Measurements from ENCODE around the gene FITM1. TPM values are rescaled to one million over a fixed set of nuclear protein-coding genes. Genes with fewer than 3 reads are reported as not detected.
"Not testable (repeated sequence)": the region's sequence is repeated elsewhere in the genome, so short reads cannot be mapped to it uniquely, and the experiment has no call there.

Gene FITM1
- total RNA-seq, 2 experiments from 2014 or later: 1.3 to 1.7 TPM

GRCh38 chr14:24100982-24101494, 29.4 kb upstream of the FITM1 start:
- Mint-ChIP-seq H3K4me1 (peaks cover 10% of the 10 kb centered on the region), H3K36me3 (peaks cover 49% of the 10 kb centered on the region), H3K9me3 (no peaks in the 10 kb centered on the region), H3K27me3 (no peaks in the 10 kb centered on the region), H3K4me3 (no peak overlapping the region), H3K27ac (peak overlapping the region; percentile 44)
- no peak for DNase-seq
- POLR2A ChIA-PET: interaction anchor here (1.1 kb wide), 1 partner anchor 49 kb away, joined by 3 read pairs; the partner anchor contains the start of gene CARMIL3
- ATAC-seq (ENCODE audit: low read depth): no peak

DNA sequence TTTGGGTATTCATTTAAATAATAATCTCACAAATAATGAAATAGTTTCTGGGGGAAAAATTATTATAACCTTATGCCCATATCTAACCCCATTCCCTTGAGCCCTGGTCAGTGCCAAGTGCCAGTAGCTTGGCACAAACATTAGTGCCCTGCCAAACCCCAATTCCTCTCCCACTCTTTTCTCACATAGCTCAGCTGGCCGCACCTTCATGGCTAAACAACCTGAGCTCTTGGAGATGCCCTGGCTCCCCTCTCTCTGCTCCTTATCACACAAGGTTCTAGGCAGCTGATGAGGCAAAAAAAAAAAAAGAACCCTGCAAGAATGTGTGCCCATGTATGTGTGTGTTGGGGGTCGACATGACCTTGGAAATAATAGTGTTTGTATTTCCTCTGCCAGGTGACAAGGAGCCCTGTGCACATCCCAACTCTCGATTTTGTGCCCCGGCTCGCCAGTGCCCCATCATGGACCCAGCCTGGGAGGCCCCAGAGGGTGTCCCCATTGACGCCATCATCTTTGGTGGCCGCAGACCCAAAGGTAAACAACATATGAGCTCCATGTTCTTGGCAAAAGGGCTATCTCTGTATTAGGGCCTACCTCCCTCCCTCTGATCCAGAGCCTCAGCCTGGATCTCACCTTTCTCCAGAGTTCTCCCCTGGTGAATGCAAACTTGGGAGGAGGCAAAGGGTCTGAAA, 28.0 kb upstream of the FITM1 start:
- Mint-ChIP-seq H3K27ac (peak overlapping the region; percentile 46), H3K36me3 (peaks cover 41% of the 10 kb centered on the region)

GRCh38 chr14:24103451-24103850, 27.0 kb upstream of the FITM1 start:
- H3K27ac Mint-ChIP-seq: no peak overlapping the region
- H3K4me3 Mint-ChIP-seq: no peak overlapping the region
- ATAC-seq (ENCODE audit: low read depth) (no peak), DNase-seq (no peak)
- no peaks in the 10 kb centered on the region for H3K9me3 Mint-ChIP-seq
- peaks cover 41% of the 10 kb centered on the region for H3K36me3 Mint-ChIP-seq
- POLR2A ChIA-PET: interaction anchor here (0.9 to 1.7 kb wide), 3 partner anchors 8 to 11 kb away, joined by 3 to 7 read pairs (median 6); no protein-coding TSS in a partner anchor
- H3K4me1 Mint-ChIP-seq: peaks cover 18% of the 10 kb centered on the region
- no peaks in the 10 kb centered on the region for H3K27me3 Mint-ChIP-seq

More for the DNA sequence above, 28.0 kb upstream of the FITM1 start:
- POLR2A ChIA-PET: interaction anchor here (1.0 to 1.7 kb wide), 2 partner anchors 9 to 33 kb away, joined by 4 to 7 read pairs; no protein-coding TSS in a partner anchor
- no peaks in the 10 kb centered on the region for H3K9me3 Mint-ChIP-seq
- ATAC-seq (ENCODE audit: low read depth): no peak
- DNase-seq: no peak
- no peak overlapping the region for H3K4me3 Mint-ChIP-seq
- H3K4me1 Mint-ChIP-seq: peaks cover 13% of the 10 kb centered on the region
- no peaks in the 10 kb centered on the region for H3K27me3 Mint-ChIP-seq

GRCh38 chr14:24105609-24106239, 24.7 kb upstream of the FITM1 start:
- not testable (repeated sequence) for H3K4me3 Mint-ChIP-seq; DNase-seq; H3K9me3 Mint-ChIP-seq; H3K27me3 Mint-ChIP-seq; ATAC-seq (ENCODE audit: low read depth)
- peaks cover 30% of the 10 kb centered on the region for H3K4me1 Mint-ChIP-seq
- POLR2A ChIA-PET: interaction anchor here (1.2 to 7.0 kb wide), 3 partner anchors 12 to 30 kb away, joined by 4 to 116 read pairs (median 4); partner anchors contain the start of genes PCK2 and PSME1
- peak overlapping the region; percentile 37 for H3K27ac Mint-ChIP-seq
- peaks cover 32% of the 10 kb centered on the region for H3K36me3 Mint-ChIP-seq

- no peaks in the 10 kb centered on the region for H3K9me3 Mint-ChIP-seq
- POLR2A ChIA-PET: interaction anchor here (1.2 to 7.0 kb wide), 5 partner anchors 13 to 54 kb away, joined by 3 to 116 read pairs (median 8); partner anchors contain the start of genes EMC9, IRF9 and PCK2
- H3K36me3 Mint-ChIP-seq: peaks cover 30% of the 10 kb centered on the region
- H3K27me3 Mint-ChIP-seq: no peaks in the 10 kb centered on the region
- DNase-seq (no peak), ATAC-seq (ENCODE audit: low read depth) (no peak)
- H3K27ac Mint-ChIP-seq: peak overlapping the region; percentile 13
- H3K4me3 Mint-ChIP-seq: no peak overlapping the region
- peaks cover 32% of the 10 kb centered on the region for H3K4me1 Mint-ChIP-seq
Observed at GRCh38 chr14:24106672-24107271, 23.7 kb upstream of the FITM1 start.

- no peaks in the 10 kb centered on the region for H3K9me3 Mint-ChIP-seq
- ATAC-seq (ENCODE audit: low read depth): peak; percentile 35
- peak overlapping the region; percentile 96 for H3K27ac Mint-ChIP-seq
- H3K4me1 Mint-ChIP-seq: peaks cover 31% of the 10 kb centered on the region
- POLR2A ChIA-PET: interaction anchor here (0.6 to 7.0 kb wide), 11 partner anchors 15 to 87 kb away, joined by 3 to 116 read pairs (median 11); partner anchors contain the start of genes EMC9, IRF9, PCK2 and PSME1
- peaks cover 18% of the 10 kb centered on the region for H3K36me3 Mint-ChIP-seq
- no peak for DNase-seq
- peak overlapping the region; percentile 60 for H3K4me3 Mint-ChIP-seq
- no peaks in the 10 kb centered on the region for H3K27me3 Mint-ChIP-seq
Observed at GRCh38 chr14:24108336-24108874, 22.1 kb upstream of the FITM1 start.

- Mint-ChIP-seq H3K4me1 (peaks cover 31% of the 10 kb centered on the region), H3K27me3 (no peaks in the 10 kb centered on the region), H3K36me3 (peaks cover 5% of the 10 kb centered on the region), H3K27ac (no peak overlapping the region), H3K9me3 (no peaks in the 10 kb centered on the region), H3K4me3 (no peak overlapping the region)
- ATAC-seq (ENCODE audit: low read depth): no peak
- DNase-seq: no peak
- POLR2A ChIA-PET: interaction anchor here (0.7 to 7.0 kb wide), 11 partner anchors 16 to 86 kb away, joined by 3 to 116 read pairs (median 6); partner anchors contain the start of genes EMC9, IPO4, IRF9 and PCK2
Observed at GRCh38 chr14:24110060-24110459, 20.4 kb upstream of the FITM1 start.

DNA sequence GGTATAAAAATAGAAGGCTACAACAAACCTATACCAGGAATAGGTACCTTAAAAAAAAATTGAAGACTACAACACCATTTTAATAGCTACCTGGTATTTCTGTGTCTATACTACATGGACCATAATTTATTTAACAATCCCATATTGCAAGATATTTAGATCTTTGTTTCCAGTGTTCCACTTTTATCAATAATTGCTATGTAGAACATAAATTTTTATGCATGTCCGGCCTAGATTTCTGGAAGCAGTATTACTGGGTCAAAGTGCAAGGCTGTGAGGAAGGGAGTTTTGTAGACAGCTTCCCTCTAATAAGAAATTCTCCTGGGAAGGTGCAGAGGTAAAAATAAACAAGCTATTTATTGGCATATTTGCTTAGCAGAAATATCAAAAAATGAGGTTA, 19.9 kb upstream of the FITM1 start:
- DNase-seq (no peak), ATAC-seq (ENCODE audit: low read depth) (no peak)
- Mint-ChIP-seq H3K4me3 (no peak overlapping the region), H3K9me3 (no peaks in the 10 kb centered on the region), H3K4me1 (peaks cover 31% of the 10 kb centered on the region), H3K27ac (no peak overlapping the region), H3K36me3 (peaks cover 7% of the 10 kb centered on the region), H3K27me3 (no peaks in the 10 kb centered on the region)
- POLR2A ChIA-PET: interaction anchor here (1.0 to 7.0 kb wide), 9 partner anchors 17 to 78 kb away, joined by 3 to 116 read pairs (median 17); partner anchors contain the start of genes EMC9, IPO4, IRF9 and PCK2

DNA sequence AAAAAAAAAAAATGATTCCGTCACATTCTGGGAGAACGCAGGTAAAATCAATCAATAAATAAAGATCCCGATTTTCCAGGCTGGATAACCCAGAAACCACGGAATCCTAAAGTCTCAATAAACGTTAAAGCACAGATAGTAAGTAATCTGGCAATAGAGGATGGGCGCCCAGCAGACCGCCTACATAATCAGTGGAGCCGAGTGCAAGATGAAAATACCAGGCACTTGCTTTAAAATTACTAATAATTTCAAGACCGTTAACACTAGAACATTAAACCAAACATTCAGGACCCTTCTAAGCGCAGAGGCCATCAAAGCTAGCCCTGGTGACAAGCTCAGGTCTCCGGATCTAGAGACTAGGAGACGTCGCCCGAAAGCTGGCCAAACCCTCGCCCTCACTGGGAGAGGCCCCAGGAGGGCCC, 17.1 kb upstream of the FITM1 start:
- Mint-ChIP-seq H3K4me1 (peaks cover 30% of the 10 kb centered on the region), H3K27ac (peak overlapping the region; percentile 99), H3K36me3 (peaks cover 23% of the 10 kb centered on the region), H3K9me3 (no peaks in the 10 kb centered on the region), H3K4me3 (peak overlapping the region; percentile 99), H3K27me3 (no peaks in the 10 kb centered on the region)
- ATAC-seq (ENCODE audit: low read depth) (no peak), DNase-seq (no peak)
- POLR2A ChIA-PET: interaction anchor here (1.0 to 8.3 kb wide), 23 partner anchors 10 to 219 kb away, joined by 3 to 176 read pairs (median 7); partner anchors contain the start of genes CARMIL3, CHMP4A, DHRS1 and DHRS4L2

DNA sequence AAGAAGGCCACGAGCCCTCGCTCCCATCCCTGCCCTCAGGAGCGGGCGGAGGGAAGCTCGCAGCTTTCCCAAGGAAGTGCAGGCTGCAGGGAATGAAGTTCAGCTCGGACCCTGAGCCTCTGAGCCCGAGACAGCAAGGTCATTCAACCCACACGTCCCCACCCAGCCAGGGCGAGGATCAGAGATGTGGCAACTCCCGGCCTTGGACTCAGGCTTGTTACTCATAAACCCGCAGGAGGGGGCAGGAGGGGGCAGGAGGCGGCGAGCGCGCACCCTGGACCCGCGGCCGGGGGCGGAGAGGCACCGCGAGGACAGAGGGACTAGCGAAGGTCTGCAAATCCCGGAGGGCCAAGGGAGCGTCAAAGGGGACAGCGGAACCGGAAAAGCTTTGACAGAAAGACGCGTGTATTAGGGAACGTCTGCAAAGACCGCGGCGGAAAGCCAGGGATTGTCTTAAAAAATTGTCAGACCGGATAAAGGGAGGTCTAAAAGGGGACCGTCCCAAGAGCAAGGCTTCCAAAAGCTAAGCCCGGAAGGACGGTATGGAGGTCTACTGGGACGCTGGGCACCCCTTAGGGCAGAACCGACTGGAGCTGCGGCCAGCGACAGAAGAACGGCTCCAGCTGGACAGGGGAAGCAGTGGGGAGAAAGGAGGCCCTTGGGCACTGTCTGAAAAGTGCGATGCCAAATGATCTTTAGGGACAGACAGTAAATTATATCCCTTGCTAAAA, 16.5 kb upstream of the FITM1 start:
- peak; percentile 83 for DNase-seq
- Mint-ChIP-seq H3K4me3 (peak overlapping the region; percentile 99), H3K27ac (peak overlapping the region; percentile 99), H3K9me3 (no peaks in the 10 kb centered on the region), H3K27me3 (no peaks in the 10 kb centered on the region), H3K4me1 (peaks cover 28% of the 10 kb centered on the region), H3K36me3 (peaks cover 29% of the 10 kb centered on the region)
- peak; percentile 31 for ATAC-seq (ENCODE audit: low read depth)
- POLR2A ChIA-PET: interaction anchor here (0.8 to 8.3 kb wide), 36 partner anchors 10 to 317 kb away, joined by 3 to 176 read pairs (median 6); partner anchors contain the start of genes CARMIL3, CHMP4A, DHRS1 and DHRS4L2

DNA sequence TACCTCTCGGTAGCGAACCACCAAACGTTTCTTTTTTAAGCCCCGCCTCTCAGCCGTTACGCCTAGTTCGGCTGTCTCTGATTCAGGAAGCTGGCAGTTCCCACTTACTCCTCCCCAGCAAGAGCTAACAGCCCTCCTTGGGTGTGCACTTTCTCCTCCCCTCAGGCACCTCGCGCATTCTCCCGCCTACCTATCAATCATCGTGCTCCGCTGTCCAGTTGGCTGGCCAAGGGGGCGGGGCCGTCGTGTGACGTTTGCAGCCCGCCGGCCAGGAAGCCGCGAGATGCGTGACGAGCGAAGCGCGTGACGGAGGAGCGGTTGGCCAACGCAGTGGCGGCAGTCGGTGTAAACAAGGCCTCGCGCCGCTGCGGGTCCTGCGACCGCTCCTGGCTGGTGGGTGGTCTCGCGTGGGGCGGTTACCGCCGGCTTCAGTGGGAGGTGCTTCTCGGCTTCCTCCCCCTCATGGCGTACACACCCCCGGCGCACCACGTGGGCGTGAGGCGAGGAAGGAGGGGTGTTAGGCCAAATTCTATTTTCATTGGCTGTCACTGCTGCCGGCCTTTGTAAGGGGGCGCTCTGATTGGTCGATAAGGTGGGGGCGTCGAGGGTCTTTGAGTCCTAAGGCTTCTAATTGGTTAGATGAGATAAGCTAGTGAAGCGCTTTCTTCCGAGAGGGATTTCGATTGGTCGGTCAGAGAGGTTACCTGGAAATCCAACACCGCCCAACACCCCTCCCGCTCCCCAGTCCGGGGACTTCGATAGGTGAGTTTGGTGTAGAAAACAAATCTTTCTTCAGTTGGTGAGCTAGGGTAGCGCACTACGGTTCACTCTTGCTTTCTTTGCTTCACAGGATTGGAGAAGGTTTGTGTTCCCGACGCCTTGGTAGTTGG, 15.7 kb upstream of the FITM1 start, which contains the start of the genes DCAF11 and NRL:
Gene DCAF11 (plus strand): TSS at position 246 of the 890 bp plus-strand sequence. CDS start 818 bp downstream, outside the sequence.
Gene NRL (minus strand): TSS at position 418 of the 890 bp plus-strand sequence. CDS start 32,101 bp downstream, outside the sequence.
- H3K9me3 Mint-ChIP-seq: no peaks in the 10 kb centered on the region
- H3K27ac Mint-ChIP-seq: peak within 1 kb of the TSS; percentile 99
- ATAC-seq (ENCODE audit: low read depth): peak; percentile 89

More for the DNA sequence above, 15.7 kb upstream of the FITM1 start, which contains the start of the genes DCAF11 and NRL:
- peak within 1 kb of the TSS; percentile 99 for H3K4me3 Mint-ChIP-seq
- peaks cover 24% of the 10 kb centered on the region for H3K4me1 Mint-ChIP-seq
- no peaks in the 10 kb centered on the region for H3K27me3 Mint-ChIP-seq
- POLR2A ChIA-PET: interaction anchor here (0.7 to 8.3 kb wide), 38 partner anchors 11 to 812 kb away, joined by 3 to 176 read pairs (median 6); partner anchors contain the start of genes CARMIL3, CHMP4A, DHRS1 and DHRS4L2
- DNase-seq: peak; percentile 99
- peaks cover 29% of the 10 kb centered on the region for H3K36me3 Mint-ChIP-seq
